Measurements from ENCODE around the gene SGMS1.

The SGMS1 gene

GRCh38 chr10:50402466-50402865 lies 221.3 kb downstream of the SGMS1 start:
- TF ChIP-seq EZH2phosphoT487 (conservative IDR thresholded peaks at IDR 0.05; ENCODE audit: low read length) = no peak
- no peak for TF ChIP-seq CTCF (IDR thresholded peaks at IDR 0.05; ENCODE audit: insufficient read depth, low read length, poor library complexity, severe bottlenecking)
- Histone ChIP-seq H3K9me3 (ENCODE audit: insufficient read depth, low read length) (no peaks in the 10 kb centered on the region), H2AFZ (ENCODE audit: low read depth, low read length, severe bottlenecking) (no peak overlapping the region), H4K20me1 (ENCODE audit: low read depth, low read length) (0 out of 2 replicates have a peak, but pooled peaks cover 5% of the 10 kb centered on the region), H3K36me3 (ENCODE audit: low read length) (no peaks in the 10 kb centered on the region), H3K27ac (ENCODE audit: low read depth, low read length) (no peak overlapping the region), H3F3A (ENCODE audit: insufficient read depth) (no peaks in the 10 kb centered on the region), H3K4me3 (ENCODE audit: insufficient read depth, low read length, poor library complexity, severe bottlenecking) (no peak overlapping the region), H3K79me2 (ENCODE audit: insufficient read depth, low read length) (no peaks in the 10 kb centered on the region), H3K27me3 (ENCODE audit: low read length) (no peaks in the 10 kb centered on the region), H3K9ac (ENCODE audit: low read length) (no peak overlapping the region), H3K9me2 (replicated peaks; ENCODE audit: insufficient read depth, low read length) (no peaks in the 10 kb centered on the region), H3K4me2 (ENCODE audit: low read depth, low read length, poor library complexity, severe bottlenecking) (no peak overlapping the region)

- Histone ChIP-seq H3K9ac (ENCODE audit: low read length) (no peak overlapping the region), H4K20me1 (ENCODE audit: low read depth, low read length) (0 out of 2 replicates have a peak, but pooled peaks cover 5% of the 10 kb centered on the region), H3K36me3 (ENCODE audit: low read length) (no peaks in the 10 kb centered on the region), H3F3A (ENCODE audit: insufficient read depth) (no peaks in the 10 kb centered on the region), H3K27ac (ENCODE audit: low read depth, low read length) (no peak overlapping the region), H3K9me2 (replicated peaks; ENCODE audit: insufficient read depth, low read length) (no peaks in the 10 kb centered on the region), H3K9me3 (ENCODE audit: insufficient read depth, low read length) (no peaks in the 10 kb centered on the region), H3K27me3 (ENCODE audit: low read length) (no peaks in the 10 kb centered on the region), H2AFZ (ENCODE audit: low read depth, low read length, severe bottlenecking) (no peak overlapping the region), H3K4me2 (ENCODE audit: low read depth, low read length, poor library complexity, severe bottlenecking) (no peak overlapping the region), H3K4me3 (ENCODE audit: insufficient read depth, low read length, poor library complexity, severe bottlenecking) (no peak overlapping the region), H3K79me2 (ENCODE audit: insufficient read depth, low read length) (no peaks in the 10 kb centered on the region)
- no peak for TF ChIP-seq CTCF (IDR thresholded peaks at IDR 0.05; ENCODE audit: insufficient read depth, low read length, poor library complexity, severe bottlenecking)
- no peak for TF ChIP-seq EZH2phosphoT487 (conservative IDR thresholded peaks at IDR 0.05; ENCODE audit: low read length)
These were observed 223.1 kb downstream of the SGMS1 start for GRCh38 chr10:50400694-50401093.

- H3K9me3 ChIP-seq (ENCODE audit: insufficient read depth, low read length) = no peaks in the 10 kb centered on the region
- H3K4me3 ChIP-seq (ENCODE audit: insufficient read depth, low read length, poor library complexity, severe bottlenecking) = no peak overlapping the region
- H3K9me2 ChIP-seq (replicated peaks; ENCODE audit: insufficient read depth, low read length) = no peaks in the 10 kb centered on the region
- H3K9ac ChIP-seq (ENCODE audit: low read length) = no peak overlapping the region
- H4K20me1 ChIP-seq (ENCODE audit: low read depth, low read length) = no peaks in the 10 kb centered on the region
- TF ChIP-seq CTCF (IDR thresholded peaks at IDR 0.05; ENCODE audit: insufficient read depth, low read length, poor library complexity, severe bottlenecking) = no peak
- no peak for TF ChIP-seq EZH2phosphoT487 (conservative IDR thresholded peaks at IDR 0.05; ENCODE audit: low read length)
- no peaks in the 10 kb centered on the region for H3K36me3 ChIP-seq (ENCODE audit: low read length)
- no peaks in the 10 kb centered on the region for H3F3A ChIP-seq (ENCODE audit: insufficient read depth)
- H2AFZ ChIP-seq (ENCODE audit: low read depth, low read length, severe bottlenecking) = no peak overlapping the region
- no peaks in the 10 kb centered on the region for H3K27me3 ChIP-seq (ENCODE audit: low read length)
- no peak overlapping the region for H3K4me2 ChIP-seq (ENCODE audit: low read depth, low read length, poor library complexity, severe bottlenecking)
- H3K79me2 ChIP-seq (ENCODE audit: insufficient read depth, low read length) = no peaks in the 10 kb centered on the region; the same call in 1 of the 2 replicates
- H3K27ac ChIP-seq (ENCODE audit: low read depth, low read length) = no peak overlapping the region
These were observed 224.9 kb downstream of the SGMS1 start for GRCh38 chr10:50398823-50399222.
